ENCODE data around the gene NTM. TPM values are rescaled to one million over a fixed set of nuclear protein-coding genes. Genes with fewer than 3 reads are reported as not detected.

NTM gene
- total and polyA plus RNA-seq, 2 of the 8 experiments (the other 6 are each of a cell fraction or from before 2014, with no cell fraction given): 13.4 to 20.0 TPM

- Histone ChIP-seq H2AK5ac (ENCODE audit: low read depth, low read length) (no peak overlapping the region), H4K5ac (ENCODE audit: insufficient read length, low read depth, low read length) (no peak overlapping the region), H3K23me2 (ENCODE audit: low read depth, low read length) (no peaks in the 10 kb centered on the region), H3K27me3 (replicated peaks in 1 of 4; ENCODE audit: control insufficient read depth in 3 of 4, extremely low read depth in 1 of 4, insufficient read depth in 3 of 4, low read length in 3 of 4) (no peaks in the 10 kb centered on the region), H3K27ac (ENCODE audit: low read depth, low read length) (no peak overlapping the region), H3K4me3 (ENCODE audit: extremely low read depth in 1 of 4, insufficient read depth in 2 of 4, low read depth in 3 of 4, low read length in 4 of 4) (no peak overlapping the region), H2BK20ac (ENCODE audit: low read length) (no peak overlapping the region), H3K56ac (replicated peaks; ENCODE audit: insufficient read length, low read depth, low read length) (no peak overlapping the region), H3K9ac (replicated peaks in 1 of 4; ENCODE audit: extremely low read depth in 1 of 4, low read depth in 3 of 4, low read length in 3 of 4) (no peak overlapping the region), H2AFZ (ENCODE audit: low read length) (no peak overlapping the region), H3K4ac (replicated peaks; ENCODE audit: insufficient read length, low read depth, low read length) (no peak overlapping the region), H2BK120ac (replicated peaks; ENCODE audit: low read depth, low read length) (no peak overlapping the region), H3K18ac (ENCODE audit: extremely low read depth, low read length) (no peak overlapping the region), H2BK5ac (ENCODE audit: low read depth, low read length) (no peak overlapping the region), H3K4me1 (replicated peaks in 1 of 4; ENCODE audit: control insufficient read depth in 3 of 4, insufficient read depth in 4 of 4, low read length in 3 of 4) (peaks cover 2 to 4% (median 3%) of the 10 kb centered on the region in 4 experiments; a peak in 5 of 7 replicates), H3K9me3 (ENCODE audit: insufficient read depth in 2 of 2, low read depth in 1 of 2, low read length in 1 of 2) (no peaks in the 10 kb centered on the region), H2BK12ac (ENCODE audit: low read depth, low read length) (no peak overlapping the region), H3K79me2 (ENCODE audit: control insufficient read depth in 1 of 2, insufficient read depth in 2 of 2, low read length in 2 of 2) (no peaks in the 10 kb centered on the region), H2BK15ac (ENCODE audit: low read length) (no peak overlapping the region), H3K36me3 (ENCODE audit: control insufficient read depth in 2 of 4, insufficient read depth in 4 of 4, low read length in 3 of 4) (no peaks in the 10 kb centered on the region), H3K14ac (ENCODE audit: insufficient read length) (no peak overlapping the region), H3K23ac (ENCODE audit: insufficient read length) (no peak overlapping the region), H3K79me1 (ENCODE audit: low read depth, low read length) (no peaks in the 10 kb centered on the region), H4K91ac (replicated peaks; ENCODE audit: insufficient read length, low read length) (no peak overlapping the region), H4K8ac (ENCODE audit: extremely low read depth, insufficient read depth, low read length) (no peak overlapping the region), H3K4me2 (ENCODE audit: insufficient read depth in 1 of 2, low read depth in 2 of 2, low read length in 2 of 2) (no peak overlapping the region), H4K20me1 (replicated peaks in 1 of 2; ENCODE audit: control insufficient read depth in 1 of 2, insufficient read depth in 2 of 2, low read length in 2 of 2) (no peaks in the 10 kb centered on the region)
- no peak for FAIRE-seq
- CTCF ChIA-PET (ENCODE audit: partially characterized antibody): interaction anchor here (0.6 to 4.7 kb wide), 2 partner anchors 38 to 723 kb away, joined by 4 to 22 read pairs; no protein-coding TSS in a partner anchor
- POLR2A ChIA-PET (ENCODE audit: partially characterized antibody): no interaction called here
- no peak for DNase-seq (ENCODE audit: low read depth in 1 of 2, low spot score in 2 of 2)
- 93% methylated on average over 7 of the region's 7 CpGs; no CpG with 5 or more reads in 1 of the 2 experiments for WGBS, 2 experiments (ENCODE audit: extremely low coverage in 1 of 2, insufficient coverage in 1 of 2, insufficient read length in 1 of 2, insufficient replicate concordance in 2 of 2, low coverage in 1 of 2, low lambda C conversion rate in 2 of 2, missing lambda C conversion rate in 1 of 2)
- no peak for TF ChIP-seq KDM5A (IDR thresholded peaks at IDR 0.05; ENCODE audit: low read length)
- TF ChIP-seq CREB1 (IDR thresholded peaks at IDR 0.05): no peak
- TF ChIP-seq TAF1 (IDR thresholded peaks at IDR 0.05; ENCODE audit: low read depth, low read length): no peak
- no peak for TF ChIP-seq TAF7 (optimal IDR thresholded peaks at IDR 0.05; ENCODE audit: borderline replicate concordance, low read depth, low read length)
- TF ChIP-seq CBX5 (IDR thresholded peaks at IDR 0.05; ENCODE audit: low read depth, low read length): no peak
- no peak for TF ChIP-seq RFX5 (IDR thresholded peaks at IDR 0.05; ENCODE audit: borderline replicate concordance, low read depth, low read length)
- no peak for TF ChIP-seq SP4 (IDR thresholded peaks at IDR 0.05; ENCODE audit: low read length)
- TF ChIP-seq RNF2 (IDR thresholded peaks at IDR 0.05; ENCODE audit: borderline replicate concordance, low read depth, low read length, missing control alignments, poor library complexity, severe bottlenecking): no peak
- TF ChIP-seq BACH1 (IDR thresholded peaks at IDR 0.05; ENCODE audit: low read length): no peak
- TF ChIP-seq KDM1A (IDR thresholded peaks at IDR 0.05; ENCODE audit: borderline replicate concordance, low read length): no peak
- no peak for TF ChIP-seq SP1 (IDR thresholded peaks at IDR 0.05; ENCODE audit: low read depth, low read length)
- no peak for TF ChIP-seq YY1 (IDR thresholded peaks at IDR 0.05; ENCODE audit: low read depth, low read length)
- TF ChIP-seq SUZ12 (IDR thresholded peaks at IDR 0.05; ENCODE audit: low read length): no peak
Measured at GRCh38 chr11:132349811-132350733, 979.7 kb downstream of the NTM start.
